Ascending aorta (tissue), 2 donors: ENCODE data around the gene ABL1. TPM values are rescaled to one million over a fixed set of nuclear protein-coding genes. Genes with fewer than 3 reads are reported as not detected.
"Not testable (repeated sequence)": the region's sequence is repeated elsewhere in the genome, so short reads cannot be mapped to it uniquely, and the experiment has no call there.

Experiments used
- DNase-seq, 2 donors: peaks; one replicate each; pipeline ENCODE4 v3.0.0-alpha.2; 2019; ENCODE audit warnings: low spot score in 2 of 2
- H3K27ac ChIP-seq, 2 donors: fragments of 200-600 bp; sonication (generic); one replicate each; pipeline ENCODE4 v1.5.1; 2016 to 2017; ENCODE audit warnings: mild to moderate bottlenecking in 1 of 2
- H3K27me3 ChIP-seq: fragments of 200-600 bp; sonication (generic); one replicate; pipeline ENCODE4 v1.5.1; 2017
- H3K36me3 ChIP-seq, 2 donors: fragments of 200-600 bp; sonication (generic); one replicate each; pipeline ENCODE4 v1.5.1; 2016
- H3K4me1 ChIP-seq, 2 donors: fragments of 200-600 bp; sonication (generic); one replicate each; pipeline ENCODE4 v1.5.1; 2016 to 2017; ENCODE audit warnings: mild to moderate bottlenecking in 1 of 2
- H3K4me3 ChIP-seq, 2 donors: fragments of 200-600 bp; sonication (generic); one replicate each; pipeline ENCODE4 v1.5.1; 2016 to 2017; ENCODE audit warnings: mild to moderate bottlenecking in 1 of 2
- H3K9me3 ChIP-seq, 2 donors: fragments of 200-600 bp; sonication (generic); one replicate each; pipeline ENCODE4 v1.5.1; 2016
- CTCF ChIP-seq, 3 experiments: fragments of 200-600 bp in 2 of 3; fragments of 450-650 bp in 1 of 3; sonication (generic) in 2 of 3; IDR thresholded peaks; one replicate each; pipeline ENCODE4 v1.5.1; 2016 to 2019; ENCODE audit warnings: antibody characterized with exemption in 3 of 3, mild to moderate bottlenecking in 1 of 3, moderate library complexity in 1 of 3
- intact Hi-C: fragments of 100-400 bp; cut with DNase I; formaldehyde crosslinking; loops from one replicate; pipeline ENCODE4 v1.15.1; 2023
- total RNA-seq: library from RNA; depleted of rRNA; stranded (reverse); fragments of >200 nt; gene quantifications from one replicate; pipeline ENCODE4 v1.1.0, GENCODE V29; 2016

The ABL1 gene
- total RNA-seq, 1 donor from 2014 or later, result 99.1 TPM

DNA sequence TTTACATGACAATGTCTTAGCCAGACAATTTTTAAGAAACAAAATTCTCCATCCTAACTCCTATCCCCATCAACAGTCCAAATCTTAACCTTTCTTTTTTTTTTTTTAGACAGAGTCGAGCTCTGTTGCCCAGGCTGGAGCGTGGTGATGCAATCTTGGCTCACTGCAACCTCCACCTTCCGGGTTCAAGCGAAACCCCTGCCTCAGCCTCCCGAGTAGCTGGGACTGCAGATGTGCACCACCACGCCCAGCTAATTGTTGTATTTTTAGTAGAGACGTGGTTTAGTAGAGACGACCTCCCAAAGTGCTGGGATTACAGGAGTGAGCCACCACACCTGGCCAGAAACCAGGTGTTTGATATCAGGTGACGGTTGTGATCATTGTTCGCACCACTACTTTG, 10.2 kb downstream of the ABL1 start:
- Histone ChIP-seq H3K27ac (peak overlapping the region; percentile 95 to 98), H3K4me1 (peaks cover 23 to 82% of the 10 kb centered on the region in 2 donors), H3K4me3 (peak overlapping the region; percentile 7 to 50), H3K36me3 (no peaks in the 10 kb centered on the region), H3K27me3 (no peaks in the 10 kb centered on the region), H3K9me3 (no peaks in the 10 kb centered on the region)
- intact Hi-C loops, result loop anchor here (5.0 kb wide), 2 partner anchors 133 to 153 kb away; partner anchors contain the start of gene EXOSC2
- no peak for TF ChIP-seq CTCF (IDR thresholded peaks at IDR 0.05)
- no peak for DNase-seq

DNA sequence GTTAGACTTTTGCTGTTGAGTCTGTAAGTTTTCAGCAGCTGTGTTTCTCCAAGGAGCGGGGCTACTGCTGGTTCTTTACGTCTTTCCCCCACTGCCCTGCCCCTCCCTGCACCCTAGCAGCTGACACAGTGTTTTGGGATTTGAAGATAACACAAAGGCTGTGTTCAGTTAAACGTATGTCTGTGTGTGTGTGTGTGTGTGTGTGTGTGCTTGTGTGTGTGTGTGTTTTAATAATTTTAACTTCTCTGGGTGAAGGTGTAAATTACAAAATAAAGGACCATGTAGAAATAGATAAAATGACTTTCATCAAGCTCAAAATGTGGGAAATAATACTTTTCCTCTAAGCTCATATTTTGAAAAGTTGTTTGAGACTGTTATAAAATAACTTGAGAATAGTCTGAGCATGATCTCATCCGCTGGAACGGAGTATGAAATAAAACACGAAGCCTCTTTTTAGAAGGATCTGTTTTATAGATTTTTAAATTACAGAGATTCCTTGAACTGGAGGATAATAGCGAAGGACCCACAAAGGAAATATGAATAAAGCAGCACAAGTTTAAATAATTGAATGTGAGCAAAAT, 10.9 kb downstream of the ABL1 start:
- intact Hi-C loops, result loop anchor here (5.0 kb wide), 2 partner anchors 134 to 154 kb away; partner anchors contain the start of gene EXOSC2
- H3K4me1 ChIP-seq, result peaks cover 23 to 76% of the 10 kb centered on the region in 2 donors

DNA sequence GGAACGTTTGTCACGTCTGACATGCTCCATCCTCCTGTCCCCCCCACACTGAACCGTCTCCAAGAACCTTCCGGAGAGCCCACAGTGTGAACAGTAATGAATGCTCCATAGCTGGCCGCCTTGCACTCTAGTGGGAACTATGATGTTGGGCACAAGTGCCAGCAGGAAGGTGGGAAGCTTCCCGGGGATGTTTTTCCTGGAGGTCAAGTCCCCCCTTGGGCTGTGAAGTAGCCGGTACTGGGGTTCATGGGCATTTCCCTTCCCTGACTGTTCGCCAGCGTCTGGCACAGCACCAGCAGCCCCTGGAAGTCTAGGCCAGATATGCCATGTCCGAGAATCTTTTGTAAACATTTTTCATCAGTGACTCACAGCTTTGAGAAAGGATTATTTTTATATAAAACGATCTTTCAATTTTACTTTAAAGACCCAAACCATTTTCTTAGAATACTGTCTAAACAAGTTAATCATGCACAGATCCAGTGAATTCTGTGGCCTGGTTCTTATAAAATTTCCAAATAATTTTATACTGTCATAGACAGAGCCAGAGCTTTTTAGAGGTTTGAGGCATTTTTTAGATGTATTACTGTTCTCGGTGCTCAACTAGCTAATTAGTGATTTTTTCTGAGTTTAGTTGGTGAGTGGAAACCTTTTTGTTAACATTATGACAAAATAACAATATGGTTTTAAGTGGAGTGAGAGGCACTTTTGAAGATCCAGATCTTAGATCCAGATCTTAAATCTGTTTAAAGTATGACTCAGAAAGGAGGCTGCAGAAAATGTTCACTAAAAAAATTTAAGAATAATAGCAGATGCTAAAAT, 11.6 kb downstream of the ABL1 start:
- no peak for TF ChIP-seq CTCF (IDR thresholded peaks at IDR 0.05)

More for the DNA sequence above, 10.9 kb downstream of the ABL1 start:
- TF ChIP-seq CTCF (IDR thresholded peaks at IDR 0.05), result no peak
- Histone ChIP-seq H3K4me3 (peak overlapping the region; percentile 40 to 50), H3K27ac (peak overlapping the region; percentile 95 to 98), H3K9me3 (no peaks in the 10 kb centered on the region), H3K27me3 (no peaks in the 10 kb centered on the region), H3K36me3 (no peaks in the 10 kb centered on the region)
- DNase-seq, result peak in 1 of 2 donors; percentile 79

GRCh38 chr9:130847306-130848217, 12.5 kb downstream of the ABL1 start:
- H3K9me3 ChIP-seq, result no peaks in the 10 kb centered on the region
- peak in 2 of 3 experiments; percentile 26 to 29 for TF ChIP-seq CTCF (IDR thresholded peaks at IDR 0.05)
- peaks cover 19 to 61% of the 10 kb centered on the region in 2 donors for H3K4me1 ChIP-seq
- H3K4me3 ChIP-seq, result peak overlapping the region; percentile 40 to 50
- peak overlapping the region; percentile 95 to 98 for H3K27ac ChIP-seq
- intact Hi-C loops, result loop anchor here (1.0 to 5.0 kb wide), 5 partner anchors 13 to 155 kb away; partner anchors contain the start of gene EXOSC2
- no peaks in the 10 kb centered on the region for H3K27me3 ChIP-seq
- no peaks in the 10 kb centered on the region for H3K36me3 ChIP-seq
- DNase-seq, result peak; percentile 53 to 93

More for the DNA sequence above, 11.6 kb downstream of the ABL1 start:
- Histone ChIP-seq H3K36me3 (no peaks in the 10 kb centered on the region), H3K27ac (peak overlapping the region; percentile 95 to 98), H3K9me3 (no peaks in the 10 kb centered on the region), H3K4me3 (peak overlapping the region; percentile 40 to 50), H3K27me3 (no peaks in the 10 kb centered on the region), H3K4me1 (peaks cover 23 to 69% of the 10 kb centered on the region in 2 donors)
- intact Hi-C loops, result loop anchor here (1.0 to 5.0 kb wide), 5 partner anchors 12 to 154 kb away; partner anchors contain the start of gene EXOSC2
- DNase-seq, result peak in 1 of 2 donors; percentile 90

- H3K4me3 ChIP-seq, H3K36me3 ChIP-seq, DNase-seq, H3K9me3 ChIP-seq, H3K27me3 ChIP-seq: not testable (repeated sequence)
- Histone ChIP-seq H3K4me1 (peaks cover 10 to 53% of the 10 kb centered on the region in 2 donors), H3K27ac (peak overlapping the region; percentile 95 to 98)
- intact Hi-C loops, result loop anchor here (5.0 kb wide), 2 partner anchors 136 to 156 kb away; partner anchors contain the start of gene EXOSC2
These were observed 13.5 kb downstream of the ABL1 start for GRCh38 chr9:130848514-130848913.
